Activated T-helper 1 cell treated with Interleukin-2 at 50 U/mL for 16 hours (primary cell): ENCODE data around the gene CARS2.
"Not testable (repeated sequence)": the region's sequence is repeated elsewhere in the genome, so short reads cannot be mapped to it uniquely, and the experiment has no call there.

Experiments
- DNase-seq: peaks from one replicate; pipeline ENCODE4 v3.0.0-alpha.2; 2020; ENCODE audit warnings: low read depth

Gene CARS2

GRCh38 chr13:110637747-110638146, 68.2 kb downstream of the CARS2 start:
- no peak for DNase-seq

DNA sequence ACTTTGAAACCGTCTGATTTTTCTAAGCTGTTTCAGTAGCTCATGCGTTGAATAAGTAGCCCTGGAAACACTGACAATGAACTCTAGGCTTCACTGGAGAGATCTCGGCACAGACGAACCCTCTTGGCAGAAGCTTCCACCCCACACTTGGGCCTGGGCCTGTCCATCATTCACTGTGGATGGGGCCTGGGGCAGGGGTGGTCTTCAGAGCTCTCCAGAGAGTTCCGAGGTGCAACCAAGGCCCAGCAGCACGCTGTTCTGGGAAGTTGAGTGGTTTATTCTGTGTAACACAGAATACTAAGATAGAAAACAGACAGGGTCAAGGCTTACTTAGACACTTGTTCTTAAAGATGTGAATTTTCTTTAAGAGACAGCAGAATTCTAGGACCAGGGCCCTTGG, 68.6 kb downstream of the CARS2 start:
- DNase-seq = no peak

- DNase-seq = no peak
Observed at GRCh38 chr13:110636701-110637201, 69.2 kb downstream of the CARS2 start.

- DNase-seq = no peak
Observed at GRCh38 chr13:110636053-110636475, 69.9 kb downstream of the CARS2 start.

GRCh38 chr13:110635405-110636002, 70.4 kb downstream of the CARS2 start:
- DNase-seq = no peak

GRCh38 chr13:110634558-110634957, 71.4 kb downstream of the CARS2 start:
- no peak for DNase-seq

- DNase-seq = no peak
Observed at GRCh38 chr13:110633776-110634175, 72.1 kb downstream of the CARS2 start.

DNA sequence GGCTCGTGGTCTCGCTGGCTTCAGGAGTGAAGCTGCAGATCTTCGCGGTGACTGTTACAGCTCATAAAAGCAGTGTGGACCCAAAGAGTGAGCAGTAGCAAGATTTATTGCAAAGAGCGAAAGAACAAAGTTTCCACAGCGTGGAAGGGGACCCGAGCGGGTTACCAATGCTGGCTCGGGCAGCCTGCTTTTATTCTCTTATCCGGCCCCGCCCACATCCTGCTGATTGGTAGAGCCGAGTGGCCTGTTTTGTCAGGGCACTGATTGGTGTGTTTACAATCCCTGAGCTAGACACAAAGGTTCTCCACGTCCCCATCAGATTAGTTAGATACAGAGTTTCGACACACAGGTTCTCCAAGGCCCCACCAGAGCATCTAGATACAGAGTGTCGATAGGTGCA, 73.7 kb downstream of the CARS2 start:
- DNase-seq = not testable (repeated sequence)

DNA sequence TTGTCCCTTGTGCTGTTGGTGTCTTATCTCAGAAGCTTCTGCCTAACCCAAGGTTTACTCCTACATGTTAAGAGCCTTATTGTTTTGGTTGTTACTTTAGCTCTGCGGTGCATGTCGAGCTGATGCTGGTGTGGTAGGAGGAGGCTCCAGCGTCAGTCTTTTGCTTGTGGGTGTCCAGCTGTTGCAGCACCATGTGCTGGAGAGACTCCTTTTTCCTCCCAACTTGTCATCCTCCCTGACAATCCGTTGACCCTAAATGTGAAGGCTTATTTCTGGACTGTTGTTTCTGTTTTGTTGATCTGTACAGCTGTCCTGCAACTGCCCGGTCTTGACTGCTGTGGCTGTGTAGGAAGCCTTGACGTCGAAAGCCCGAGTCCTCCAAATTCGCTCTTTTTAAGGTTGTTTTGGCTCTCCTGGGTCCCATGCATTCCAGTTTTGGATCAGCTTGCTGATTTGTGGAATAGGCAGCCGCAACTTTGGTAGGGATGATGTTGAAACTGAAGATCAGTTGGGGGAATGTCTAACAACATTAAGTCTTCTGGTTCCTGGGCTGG, 75.3 kb downstream of the CARS2 start:
- no peak for DNase-seq

- no peak for DNase-seq
Observed at GRCh38 chr13:110629735-110630134, 76.2 kb downstream of the CARS2 start.

DNA sequence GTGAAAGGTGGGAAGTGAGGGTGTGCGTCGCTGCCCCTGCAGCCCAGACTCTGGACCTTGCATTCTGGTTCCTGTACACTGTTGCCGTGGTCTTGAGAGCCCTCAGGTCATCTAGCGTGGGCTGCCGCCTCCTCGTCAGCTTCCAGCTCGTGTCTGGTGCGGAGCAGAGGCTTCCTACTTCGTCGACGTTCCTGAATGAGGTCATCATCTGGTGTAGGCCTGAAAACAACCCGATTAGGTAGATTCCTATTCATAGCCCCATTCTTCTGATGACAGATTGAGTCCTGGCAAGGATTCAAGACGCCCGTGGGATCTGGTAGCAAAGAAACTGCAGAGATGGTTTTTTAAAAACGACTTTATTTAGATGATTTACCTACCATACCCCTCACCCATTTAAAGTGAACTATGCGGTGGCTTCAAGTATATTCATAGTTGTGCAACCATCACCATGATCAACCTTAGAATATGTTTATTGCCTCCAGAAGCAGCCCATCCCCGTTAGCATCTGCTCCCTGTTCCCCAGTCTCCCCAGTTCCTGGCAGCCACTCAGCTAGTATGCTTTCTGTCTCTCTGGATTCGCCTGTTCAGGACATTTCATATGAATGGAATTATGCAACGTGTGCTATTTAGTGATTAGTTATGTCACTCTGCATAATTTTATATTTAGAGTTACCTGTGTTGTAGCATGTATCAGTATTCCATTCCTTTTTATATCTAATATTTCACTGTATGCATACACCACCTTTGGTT, 76.8 kb downstream of the CARS2 start:
- DNase-seq = no peak

- no peak for DNase-seq
Observed at GRCh38 chr13:110628477-110628793, 77.5 kb downstream of the CARS2 start.

- DNase-seq = no peak
Observed at GRCh38 chr13:110627761-110628476, 78.0 kb downstream of the CARS2 start.

GRCh38 chr13:110627351-110627750, 78.6 kb downstream of the CARS2 start:
- DNase-seq = no peak

DNA sequence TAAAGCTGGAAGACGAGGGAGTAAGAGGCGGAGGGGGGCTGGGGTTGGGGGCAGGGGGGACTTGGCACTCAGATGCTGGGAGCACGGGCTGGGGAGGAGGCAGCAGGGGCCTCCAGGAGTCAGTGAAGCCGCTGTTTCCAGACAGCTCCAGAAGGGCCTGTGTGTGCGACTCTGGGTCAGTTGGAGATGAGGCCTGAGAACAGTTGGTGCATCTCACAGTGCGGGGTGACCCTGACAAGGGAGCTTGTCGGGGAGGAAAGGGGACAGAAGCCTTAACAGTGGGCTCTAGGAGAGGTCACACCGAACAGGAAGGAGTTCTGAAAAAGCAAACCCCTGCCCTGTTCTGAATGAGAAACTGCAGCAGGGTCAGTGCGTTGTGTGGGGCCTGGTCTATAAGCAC, 79.4 kb downstream of the CARS2 start:
- no peak for DNase-seq

- DNase-seq = no peak
Observed at GRCh38 chr13:110625771-110626321, 80.1 kb downstream of the CARS2 start.

DNA sequence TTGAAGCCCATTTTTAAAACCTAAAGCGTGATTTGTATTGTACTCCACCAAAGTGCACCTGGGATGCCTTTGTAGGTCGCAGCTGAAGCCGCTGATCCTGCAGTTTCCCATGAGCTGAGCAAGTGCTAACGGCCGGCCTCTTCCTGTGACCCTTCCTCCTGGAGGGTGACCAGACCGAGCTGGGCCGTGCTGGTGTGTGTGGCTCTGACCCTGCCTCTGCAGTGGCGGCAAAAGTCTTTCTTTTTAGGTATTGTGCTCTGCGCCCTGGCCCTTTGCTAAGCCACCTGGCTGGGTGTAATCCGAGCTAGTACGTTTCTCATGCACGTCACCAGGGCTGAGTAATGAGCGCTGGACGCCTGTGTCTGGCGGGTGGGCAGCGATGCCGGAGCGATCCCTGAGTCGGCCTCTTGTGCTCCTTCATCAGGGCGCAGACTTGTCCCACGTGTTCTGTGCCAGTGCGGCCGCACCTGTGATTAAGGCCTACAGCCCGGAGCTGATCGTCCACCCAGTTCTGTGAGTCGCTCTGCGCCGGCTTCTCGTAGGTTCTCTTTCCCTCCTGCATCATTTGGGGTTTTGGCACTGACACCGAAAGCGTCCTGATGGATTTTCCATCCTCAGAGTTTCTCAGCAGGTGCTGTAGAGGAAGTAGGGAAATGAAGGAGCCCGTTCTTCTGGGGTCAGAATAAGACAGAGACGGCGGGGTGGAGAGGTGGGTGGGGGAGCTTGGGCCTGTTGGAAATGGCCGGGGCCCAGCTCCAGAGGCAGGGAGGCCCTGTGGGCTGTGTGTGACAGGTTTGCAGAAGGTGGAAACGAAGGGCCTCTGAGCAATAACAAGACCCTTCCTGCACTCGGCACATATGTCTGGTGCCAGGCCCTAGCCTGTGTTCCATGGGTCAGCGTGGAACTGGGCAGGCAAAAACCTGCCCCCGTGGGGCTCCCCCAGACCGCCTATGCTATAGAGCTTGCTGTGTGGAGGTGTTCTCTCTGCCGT, 80.9 kb downstream of the CARS2 start:
- DNase-seq = no peak

DNA sequence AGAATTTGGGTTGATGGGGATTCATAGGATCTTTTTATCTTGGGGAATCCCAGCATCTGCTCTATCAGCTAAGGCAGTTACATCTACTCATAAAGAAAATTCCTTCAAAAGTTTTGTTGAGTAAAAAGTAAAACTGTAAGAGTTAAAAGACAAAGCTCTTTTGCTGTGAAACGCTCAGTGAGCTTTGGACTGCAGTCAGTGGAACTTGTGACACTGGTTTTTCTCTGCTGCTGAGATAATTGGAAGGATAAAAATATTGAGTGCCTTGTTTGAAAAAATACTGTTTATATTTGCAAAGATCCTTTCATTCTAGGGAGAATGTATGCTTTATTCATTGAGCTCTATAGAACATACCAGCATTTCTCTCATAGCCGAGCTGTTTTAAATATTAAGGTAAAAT, 85.3 kb downstream of the CARS2 start:
- DNase-seq = no peak

DNA sequence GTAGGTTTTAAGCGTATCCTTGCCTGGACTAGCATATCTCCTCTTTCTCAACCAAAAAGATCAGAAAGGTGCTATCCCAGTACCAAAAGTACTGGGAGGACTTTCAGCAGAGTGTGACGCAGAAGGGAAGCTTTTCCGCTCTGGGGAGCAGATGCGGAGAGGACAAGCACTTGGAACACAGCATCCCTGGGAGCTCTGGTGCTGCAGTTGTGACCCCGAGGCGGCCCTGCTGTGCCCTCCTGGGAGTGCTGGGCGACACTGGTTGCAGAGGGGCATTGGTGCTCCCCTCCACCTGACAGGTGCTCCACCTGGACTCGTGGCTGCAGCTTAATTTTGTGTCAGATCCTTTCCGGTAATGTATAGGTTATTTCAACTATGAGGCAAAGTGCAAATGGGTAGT, 87.1 kb downstream of the CARS2 start:
- no peak for DNase-seq

DNA sequence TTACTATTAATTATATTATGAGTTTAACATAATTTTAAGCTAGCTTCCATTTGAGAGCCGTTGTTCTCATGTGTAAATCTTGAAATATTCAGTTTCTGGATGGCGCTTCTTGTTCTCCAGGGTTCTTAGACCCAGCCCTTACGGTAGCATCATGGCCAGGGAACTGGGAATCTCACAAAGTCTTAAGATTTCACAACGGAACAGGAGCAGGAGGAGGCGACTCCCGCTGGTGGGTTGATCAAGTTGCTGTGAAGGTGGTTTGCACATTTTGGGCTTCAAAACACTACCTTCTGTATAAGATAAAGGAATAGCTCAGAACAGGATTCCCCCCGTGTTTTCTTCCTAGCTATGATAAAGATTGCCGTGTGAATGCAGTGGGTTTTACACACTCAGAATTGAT, 87.7 kb downstream of the CARS2 start:
- DNase-seq = no peak

DNA sequence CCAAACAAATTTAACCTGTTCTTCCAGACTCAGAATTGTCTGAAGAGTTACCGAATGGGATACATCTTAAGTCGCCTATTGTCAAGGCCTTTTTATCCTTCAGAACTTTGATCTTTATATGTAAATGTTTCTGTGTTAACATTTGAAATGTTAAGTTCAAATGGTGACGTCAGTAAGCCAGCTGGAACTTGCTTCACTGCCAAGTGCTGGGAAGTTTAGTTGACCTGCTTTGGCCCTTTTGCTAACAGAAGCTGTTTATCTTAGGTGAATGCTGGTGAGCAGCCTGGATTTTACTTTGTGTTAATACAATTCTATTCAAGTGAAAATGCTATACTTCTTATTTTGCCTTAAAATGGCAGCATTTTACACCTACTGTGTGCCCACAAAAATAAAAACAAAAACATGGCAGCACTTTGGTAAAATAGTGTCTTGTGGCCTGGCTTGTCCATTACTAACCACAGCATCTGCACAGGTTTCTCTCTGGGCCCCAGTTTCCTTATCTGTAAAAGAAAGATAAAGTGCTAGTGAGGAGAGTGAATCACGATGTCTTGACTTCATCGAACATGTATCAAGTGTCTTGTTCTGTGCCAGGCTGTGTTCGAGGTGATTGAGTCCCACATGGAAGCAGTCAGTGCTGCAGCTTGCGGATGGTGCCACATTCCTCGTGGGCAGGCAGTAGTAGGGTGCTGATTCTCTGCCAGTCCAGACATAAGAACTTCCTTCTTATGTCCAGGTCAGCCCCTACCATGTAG, 88.4 kb downstream of the CARS2 start:
- no peak for DNase-seq
